Jurkat, Clone E6-1 (cell line): Measurements from ENCODE around the gene MPV17L2.

Experiments used
- DNase-seq: peaks from one replicate; pipeline ENCODE4 v3.0.0-alpha.2; 2011; ENCODE audit warnings: low read depth, low spot score
- H3K4me3 ChIP-seq: 2 replicates; pipeline ENCODE4 v1.5.1; 2011; ENCODE audit warnings: mild to moderate bottlenecking, low read length, control low read depth, moderate library complexity

MPV17L2 gene

GRCh38 chr19:18226956-18227780 is 34.1 kb downstream of the MPV17L2 start:
- DNase-seq = no peak
- no peak overlapping the region for H3K4me3 ChIP-seq

GRCh38 chr19:18227781-18228271 is 34.8 kb downstream of the MPV17L2 start:
- DNase-seq = no peak
- H3K4me3 ChIP-seq = no peak overlapping the region

- no peak overlapping the region for H3K4me3 ChIP-seq
These were observed 36.5 kb downstream of the MPV17L2 start for GRCh38 chr19:18229474-18229873.

GRCh38 chr19:18229915-18230314 is 36.9 kb downstream of the MPV17L2 start:
- H3K4me3 ChIP-seq = no peak overlapping the region
- DNase-seq = no peak

More at GRCh38 chr19:18229474-18229873, 36.5 kb downstream of the MPV17L2 start:
- no peak for DNase-seq

GRCh38 chr19:18230941-18231734 is 38.1 kb downstream of the MPV17L2 start:
- H3K4me3 ChIP-seq = no peak overlapping the region
- no peak for DNase-seq

GRCh38 chr19:18231775-18232174 is 38.8 kb downstream of the MPV17L2 start:
- no peak overlapping the region for H3K4me3 ChIP-seq
- no peak for DNase-seq

GRCh38 chr19:18232540-18233223 is 39.7 kb downstream of the MPV17L2 start:
- no peak overlapping the region for H3K4me3 ChIP-seq
- no peak for DNase-seq

- H3K4me3 ChIP-seq = no peak overlapping the region
These were observed 40.3 kb downstream of the MPV17L2 start for GRCh38 chr19:18233224-18233825.

GRCh38 chr19:18234194-18234593 is 41.2 kb downstream of the MPV17L2 start:
- no peak for DNase-seq
- no peak overlapping the region for H3K4me3 ChIP-seq

More at GRCh38 chr19:18233224-18233825, 40.3 kb downstream of the MPV17L2 start:
- DNase-seq = no peak

GRCh38 chr19:18239303-18239702 is 46.3 kb downstream of the MPV17L2 start:
- no peak for DNase-seq
- no peak overlapping the region for H3K4me3 ChIP-seq

GRCh38 chr19:18245297-18245696 is 52.3 kb downstream of the MPV17L2 start:
- no peak overlapping the region for H3K4me3 ChIP-seq
- no peak for DNase-seq
